HCT116 (cell line): ENCODE data around the gene COPG2.

Source experiments
- CBX3 ChIP-seq: IDR thresholded peaks from 2 replicates; pipeline ENCODE4 v1.6.1; 2012; ENCODE audit warnings: low read depth
- CEBPB ChIP-seq: IDR thresholded peaks from 2 replicates; pipeline ENCODE4 v1.6.1; 2012; ENCODE audit warnings: low read depth
- JUND ChIP-seq: IDR thresholded peaks from 2 replicates; pipeline ENCODE4 v1.6.1; 2012
- POLR2A ChIP-seq: IDR thresholded peaks from 2 replicates; pipeline ENCODE4 v1.7.0; 2011; ENCODE audit warnings: borderline replicate concordance; ENCODE audit not compliant: insufficient read depth, insufficient read length; ENCODE audit errors: extremely low read depth
- POLR2AphosphoS5 ChIP-seq: IDR thresholded peaks from 2 replicates; pipeline ENCODE4 v1.6.1; 2011; ENCODE audit warnings: mild to moderate bottlenecking, low read depth, low read length, moderate library complexity
- RAD21 ChIP-seq: IDR thresholded peaks from 2 replicates; pipeline ENCODE4 v1.6.1; 2012; ENCODE audit warnings: low read depth, mild to moderate bottlenecking
- SIN3A ChIP-seq: IDR thresholded peaks from 2 replicates; pipeline ENCODE4 v1.6.1; 2012; ENCODE audit warnings: low read depth
- SP1 ChIP-seq: IDR thresholded peaks from 2 replicates; pipeline ENCODE4 v1.6.1; 2012; ENCODE audit warnings: low read depth
- TCF7L2 ChIP-seq: IDR thresholded peaks from 2 replicates; pipeline ENCODE4 v1.7.0; 2011; ENCODE audit warnings: borderline replicate concordance, inconsistent platforms; ENCODE audit not compliant: insufficient read depth, insufficient read length; ENCODE audit errors: extremely low read depth
- YY1 ChIP-seq: IDR thresholded peaks from 2 replicates; pipeline ENCODE4 v1.6.1; 2011; ENCODE audit warnings: low read length, low read depth, moderate library complexity, mild to moderate bottlenecking; ENCODE audit not compliant: insufficient replicate concordance; ENCODE audit errors: extremely low read depth
- ZFX ChIP-seq: fragments of 450-650 bp; IDR thresholded peaks from 2 replicates; pipeline ENCODE4 v1.6.1; 2017
- TF ChIP-seq, protein P1 (sequence below), 3 experiments: fragments of 200-600 bp in 1 of 3; sonication (generic) in 1 of 3; IDR thresholded peaks in 2 of 3; conservative IDR thresholded peaks in 1 of 3; 2 replicates each; pipeline ENCODE4 v1.5.1; 2012 to 2017; ENCODE audit warnings: low read depth in 2 of 3, low read length in 2 of 3, antibody characterized with exemption in 1 of 3, borderline replicate concordance in 1 of 3, control low read depth in 1 of 3, mild to moderate bottlenecking in 1 of 3, mixed read lengths in 1 of 3, mixed run types in 1 of 3, moderate library complexity in 1 of 3; ENCODE audit not compliant: insufficient read depth in 1 of 3

DNA sequence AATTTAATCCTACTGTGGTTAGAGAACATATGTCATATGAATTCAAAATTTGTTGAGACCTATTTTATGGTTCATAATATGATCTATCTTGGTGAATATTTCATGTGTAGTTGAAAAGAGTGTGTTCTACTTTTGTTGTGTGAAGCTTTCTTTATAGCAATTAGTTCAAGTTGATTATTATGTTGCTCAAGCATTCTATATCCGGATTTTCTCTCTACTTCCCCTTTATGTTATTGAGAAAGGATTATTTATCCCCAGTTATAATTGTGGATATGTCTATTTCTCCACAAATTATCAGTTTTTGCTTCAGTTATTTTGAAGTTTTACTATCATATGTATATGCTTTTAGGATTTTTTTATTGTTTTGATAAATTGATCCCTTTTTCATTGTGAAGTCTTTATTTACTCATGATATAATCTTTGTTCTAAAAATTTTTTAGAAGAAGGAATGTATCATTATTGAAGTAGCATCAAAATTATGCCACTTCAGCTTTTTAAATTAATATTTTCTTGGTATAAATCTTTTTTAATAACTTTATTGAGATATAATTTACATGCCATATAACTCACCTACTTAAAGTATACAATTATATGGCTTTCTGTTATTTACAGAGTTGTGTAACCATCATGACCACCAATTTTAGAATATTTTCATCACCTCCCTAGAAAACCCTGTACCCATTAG, 188.7 kb downstream of the COPG2 start:
- TF ChIP-seq POLR2A (no peak), JUND (no peak), POLR2AphosphoS5 (no peak), CEBPB (no peak), TCF7L2 (no peak), SIN3A (no peak), SP1 (no peak), ZFX (no peak), CBX3 (no peak), RAD21 (no peak), YY1 (no peak)
- TF ChIP-seq, protein P1, sequence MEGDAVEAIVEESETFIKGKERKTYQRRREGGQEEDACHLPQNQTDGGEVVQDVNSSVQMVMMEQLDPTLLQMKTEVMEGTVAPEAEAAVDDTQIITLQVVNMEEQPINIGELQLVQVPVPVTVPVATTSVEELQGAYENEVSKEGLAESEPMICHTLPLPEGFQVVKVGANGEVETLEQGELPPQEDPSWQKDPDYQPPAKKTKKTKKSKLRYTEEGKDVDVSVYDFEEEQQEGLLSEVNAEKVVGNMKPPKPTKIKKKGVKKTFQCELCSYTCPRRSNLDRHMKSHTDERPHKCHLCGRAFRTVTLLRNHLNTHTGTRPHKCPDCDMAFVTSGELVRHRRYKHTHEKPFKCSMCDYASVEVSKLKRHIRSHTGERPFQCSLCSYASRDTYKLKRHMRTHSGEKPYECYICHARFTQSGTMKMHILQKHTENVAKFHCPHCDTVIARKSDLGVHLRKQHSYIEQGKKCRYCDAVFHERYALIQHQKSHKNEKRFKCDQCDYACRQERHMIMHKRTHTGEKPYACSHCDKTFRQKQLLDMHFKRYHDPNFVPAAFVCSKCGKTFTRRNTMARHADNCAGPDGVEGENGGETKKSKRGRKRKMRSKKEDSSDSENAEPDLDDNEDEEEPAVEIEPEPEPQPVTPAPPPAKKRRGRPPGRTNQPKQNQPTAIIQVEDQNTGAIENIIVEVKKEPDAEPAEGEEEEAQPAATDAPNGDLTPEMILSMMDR (IDR thresholded peaks at IDR 0.05 in 2 of 3, conservative IDR thresholded peaks at IDR 0.05 in 1 of 3; ENCODE audit: borderline replicate concordance in 1 of 3, insufficient read depth in 1 of 3, low read depth in 2 of 3, low read length in 2 of 3): no peak
